Natural killer cell treated with Interleukin-12 subunit alpha and Interleukin-12 subunit beta and Interleukin-15 and Interleukin-18, amount 100 ng/mL, for 72 hours (primary cell): ENCODE measurements around the gene ROR1. TPM values are rescaled to one million over a fixed set of nuclear protein-coding genes. Genes with fewer than 3 reads are reported as not detected.

Experiments used
- ATAC-seq, 2 donors: fragments of 150-1000 bp; cut with Tn5 transposase in 1 of 2; sonication (Bioruptor Pico), chemical (Tn5 transposase) in 1 of 2; 2 replicates each; pipeline ENCODE4 v1.10.0; 2021
- DNase-seq: peaks from one replicate; pipeline ENCODE4 v3.0.0; 2022; ENCODE audit warnings: low spot score
- H3K27ac Mint-ChIP-seq, 2 donors: 1 replicate in 1 of 2; 2 replicates in 1 of 2; pipeline ENCODE4 v1.8.0; 2022; ENCODE audit warnings: mixed read lengths in 2 of 2, mild to moderate bottlenecking in 1 of 2, moderate library complexity in 1 of 2
- H3K27me3 Mint-ChIP-seq, 2 donors: 1 replicate in 1 of 2; 2 replicates in 1 of 2; pipeline ENCODE4 v1.8.0; 2022; ENCODE audit warnings: mixed read lengths in 2 of 2
- H3K36me3 Mint-ChIP-seq: one replicate; pipeline ENCODE4 v1.8.0; 2022; ENCODE audit warnings: mixed read lengths
- H3K4me1 Mint-ChIP-seq, 2 donors: 1 replicate in 1 of 2; 2 replicates in 1 of 2; pipeline ENCODE4 v1.8.0; 2022; ENCODE audit warnings: low read depth in 2 of 2, mixed read lengths in 2 of 2, mild to moderate bottlenecking in 1 of 2
- H3K4me3 Mint-ChIP-seq: one replicate; pipeline ENCODE4 v1.8.0; 2022; ENCODE audit warnings: mixed read lengths
- H3K9me3 Mint-ChIP-seq: 2 replicates; pipeline ENCODE4 v1.8.0; 2022; ENCODE audit warnings: mixed read lengths
- total RNA-seq, 2 donors: library from RNA; stranded (reverse); gene quantifications; one replicate each; pipeline ENCODE4 v1.2.3, GENCODE V29; 2022

ROR1 gene
- total RNA-seq, 2 donors from 2014 or later, result 0.38 TPM; not detected in 1

- Mint-ChIP-seq H3K27ac (no peak overlapping the region), H3K27me3 (peaks cover 7 to 20% of the 10 kb centered on the region in 2 donors), H3K4me1 (no peaks in the 10 kb centered on the region), H3K36me3 (no peaks in the 10 kb centered on the region), H3K9me3 (no peaks in the 10 kb centered on the region), H3K4me3 (no peak overlapping the region)
- ATAC-seq (no peak), DNase-seq (no peak)
Observed at GRCh38 chr1:64010316-64010715, 236.5 kb downstream of the ROR1 start.

GRCh38 chr1:64013395-64013794 is 239.6 kb downstream of the ROR1 start:
- ATAC-seq (no peak), DNase-seq (no peak)
- H3K36me3 Mint-ChIP-seq, result no peaks in the 10 kb centered on the region
- peaks cover 7 to 18% of the 10 kb centered on the region in 2 donors for H3K27me3 Mint-ChIP-seq
- no peak overlapping the region for H3K27ac Mint-ChIP-seq
- H3K4me1 Mint-ChIP-seq, result no peaks in the 10 kb centered on the region
- no peak overlapping the region for H3K4me3 Mint-ChIP-seq
- no peaks in the 10 kb centered on the region for H3K9me3 Mint-ChIP-seq

DNA sequence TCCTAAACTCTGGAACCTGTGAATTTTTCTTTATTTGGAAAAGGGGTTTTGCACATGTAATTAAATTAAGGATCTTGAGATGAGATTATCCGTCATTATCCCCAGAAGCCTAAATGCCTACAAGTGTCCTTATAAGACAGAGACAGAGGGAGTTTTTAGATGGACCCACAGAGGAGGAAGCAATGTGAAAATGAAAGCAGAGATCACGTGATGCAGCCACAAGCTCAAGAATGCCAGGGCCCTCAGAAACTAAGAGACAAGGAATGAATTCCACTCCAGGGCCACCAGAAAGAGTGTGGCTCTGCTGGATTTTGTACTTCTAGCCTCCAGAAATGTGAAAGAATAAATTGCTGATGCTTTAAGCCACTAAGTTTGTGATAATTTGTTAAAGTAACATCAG is 246.0 kb downstream of the ROR1 start:
- Mint-ChIP-seq H3K4me1 (peaks cover 4 to 6% of the 10 kb centered on the region in 2 donors), H3K27ac (no peak overlapping the region), H3K27me3 (no peaks in the 10 kb centered on the region), H3K9me3 (no peaks in the 10 kb centered on the region), H3K4me3 (no peak overlapping the region), H3K36me3 (no peaks in the 10 kb centered on the region)
- ATAC-seq, result no peak
- DNase-seq, result no peak

DNA sequence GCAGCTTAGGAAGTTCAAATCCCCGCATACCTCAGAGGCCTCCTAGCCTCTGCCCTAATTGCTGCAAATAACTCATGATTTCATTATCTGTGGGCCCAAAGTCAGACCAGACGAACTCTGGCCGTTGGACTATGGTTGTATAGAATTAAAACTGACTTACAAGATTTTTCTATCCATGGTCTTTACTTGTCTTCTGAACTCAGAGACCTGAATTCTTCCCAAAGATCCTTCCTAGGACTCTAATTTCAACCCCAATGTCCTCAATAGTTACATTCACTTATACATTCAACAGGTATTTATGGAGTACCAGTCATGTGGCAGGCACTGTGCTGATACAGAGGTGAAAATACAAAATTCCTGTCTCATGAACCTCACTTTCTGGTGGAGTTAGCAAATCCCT is 247.2 kb downstream of the ROR1 start:
- H3K4me3 Mint-ChIP-seq, result no peak overlapping the region
- H3K36me3 Mint-ChIP-seq, result no peaks in the 10 kb centered on the region
- ATAC-seq (no peak), DNase-seq (no peak)
- H3K27ac Mint-ChIP-seq, result no peak overlapping the region
- no peaks in the 10 kb centered on the region for H3K27me3 Mint-ChIP-seq
- H3K9me3 Mint-ChIP-seq, result no peaks in the 10 kb centered on the region
- peaks cover 4 to 6% of the 10 kb centered on the region in 2 donors for H3K4me1 Mint-ChIP-seq

DNA sequence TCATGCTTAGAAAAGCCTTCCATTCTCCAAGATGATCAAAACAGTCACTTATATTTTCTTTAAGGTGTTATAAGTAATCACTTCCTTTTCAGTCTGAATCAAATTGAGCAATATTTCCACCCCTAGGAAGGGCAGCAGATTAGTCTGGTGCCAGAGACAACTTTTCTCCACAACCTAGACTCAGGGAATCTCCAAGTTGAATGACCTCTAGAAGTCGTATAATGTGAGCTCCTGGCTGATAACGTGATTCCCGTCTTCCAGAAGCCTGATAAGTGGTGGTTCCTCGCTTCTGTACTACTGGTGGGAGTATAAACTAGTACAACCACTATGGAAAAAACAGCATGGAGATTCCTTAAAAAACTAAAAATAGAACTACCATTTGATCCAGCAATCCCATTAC is 251.2 kb downstream of the ROR1 start:
- Mint-ChIP-seq H3K36me3 (no peaks in the 10 kb centered on the region), H3K27me3 (peaks cover 4 to 5% of the 10 kb centered on the region in 2 donors), H3K4me1 (no peaks in the 10 kb centered on the region), H3K27ac (no peak overlapping the region), H3K9me3 (no peaks in the 10 kb centered on the region), H3K4me3 (no peak overlapping the region)
- no peak for ATAC-seq
- no peak for DNase-seq

GRCh38 chr1:64029037-64029436 is 255.2 kb downstream of the ROR1 start:
- Mint-ChIP-seq H3K9me3 (no peaks in the 10 kb centered on the region), H3K4me1 (no peaks in the 10 kb centered on the region), H3K36me3 (no peaks in the 10 kb centered on the region), H3K27me3 (peaks cover 5 to 8% of the 10 kb centered on the region in 2 donors), H3K4me3 (no peak overlapping the region), H3K27ac (no peak overlapping the region)
- ATAC-seq (no peak), DNase-seq (no peak)

GRCh38 chr1:64030411-64030810 is 256.6 kb downstream of the ROR1 start:
- H3K27me3 Mint-ChIP-seq, result peaks cover 11 to 18% of the 10 kb centered on the region in 2 donors
- ATAC-seq (no peak), DNase-seq (no peak)
- no peak overlapping the region for H3K27ac Mint-ChIP-seq
- H3K9me3 Mint-ChIP-seq, result no peaks in the 10 kb centered on the region
- H3K4me3 Mint-ChIP-seq, result no peak overlapping the region
- H3K36me3 Mint-ChIP-seq, result no peaks in the 10 kb centered on the region
- no peaks in the 10 kb centered on the region for H3K4me1 Mint-ChIP-seq

- Mint-ChIP-seq H3K27me3 (peaks cover 12 to 23% of the 10 kb centered on the region in 2 donors), H3K27ac (no peak overlapping the region), H3K4me1 (no peaks in the 10 kb centered on the region), H3K36me3 (no peaks in the 10 kb centered on the region), H3K9me3 (no peaks in the 10 kb centered on the region), H3K4me3 (no peak overlapping the region)
- no peak for ATAC-seq
- no peak for DNase-seq
Observed at GRCh38 chr1:64031236-64031635, 257.4 kb downstream of the ROR1 start.

GRCh38 chr1:64033667-64034220 is 259.9 kb downstream of the ROR1 start:
- peaks cover 14 to 40% of the 10 kb centered on the region in 2 donors for H3K27me3 Mint-ChIP-seq
- no peaks in the 10 kb centered on the region for H3K4me1 Mint-ChIP-seq
- H3K9me3 Mint-ChIP-seq, result no peaks in the 10 kb centered on the region
- H3K27ac Mint-ChIP-seq, result no peak overlapping the region
- DNase-seq (no peak), ATAC-seq (no peak)
- no peak overlapping the region for H3K4me3 Mint-ChIP-seq
- H3K36me3 Mint-ChIP-seq, result no peaks in the 10 kb centered on the region

- Mint-ChIP-seq H3K27ac (no peak overlapping the region), H3K9me3 (no peaks in the 10 kb centered on the region), H3K4me1 (no peaks in the 10 kb centered on the region), H3K4me3 (no peak overlapping the region), H3K36me3 (no peaks in the 10 kb centered on the region), H3K27me3 (peaks cover 9 to 35% of the 10 kb centered on the region in 2 donors)
- DNase-seq (no peak), ATAC-seq (no peak)
Observed at GRCh38 chr1:64036549-64036948, 262.7 kb downstream of the ROR1 start.

GRCh38 chr1:64038119-64038518 is 264.3 kb downstream of the ROR1 start:
- Mint-ChIP-seq H3K27me3 (peaks cover 9 to 35% of the 10 kb centered on the region in 2 donors), H3K4me1 (no peaks in the 10 kb centered on the region), H3K4me3 (no peak overlapping the region), H3K9me3 (no peaks in the 10 kb centered on the region), H3K36me3 (no peaks in the 10 kb centered on the region), H3K27ac (no peak overlapping the region)
- ATAC-seq (no peak), DNase-seq (no peak)

DNA sequence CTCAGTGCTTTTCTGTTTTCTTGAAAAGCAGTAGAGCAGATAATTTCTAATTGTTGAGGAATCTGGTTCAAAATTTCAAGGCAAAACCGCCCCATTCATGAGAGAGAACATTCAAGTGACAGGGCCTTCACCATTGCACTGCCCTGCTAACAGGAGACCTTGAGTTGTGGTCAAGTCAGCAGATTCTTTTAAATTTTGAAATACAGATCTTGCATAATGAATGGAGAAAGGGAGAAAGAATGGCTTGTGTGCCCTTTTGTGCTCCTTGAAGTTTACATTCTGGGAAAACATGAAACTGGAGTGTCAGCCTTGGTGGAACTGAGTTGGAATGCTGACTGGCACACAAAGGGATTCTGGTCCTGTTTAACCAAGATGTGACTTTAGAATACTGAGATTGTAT is 265.1 kb downstream of the ROR1 start:
- no peaks in the 10 kb centered on the region for H3K4me1 Mint-ChIP-seq
- no peaks in the 10 kb centered on the region for H3K9me3 Mint-ChIP-seq
- no peak overlapping the region for H3K4me3 Mint-ChIP-seq
- peaks cover 9 to 42% of the 10 kb centered on the region in 2 donors for H3K27me3 Mint-ChIP-seq
- no peaks in the 10 kb centered on the region for H3K36me3 Mint-ChIP-seq
- ATAC-seq, result no peak
- no peak overlapping the region for H3K27ac Mint-ChIP-seq
- DNase-seq, result no peak

GRCh38 chr1:64039390-64039926 is 265.6 kb downstream of the ROR1 start:
- H3K27ac Mint-ChIP-seq, result no peak overlapping the region
- no peak overlapping the region for H3K4me3 Mint-ChIP-seq
- DNase-seq (no peak), ATAC-seq (no peak)
- peaks cover 9 to 39% of the 10 kb centered on the region in 2 donors for H3K27me3 Mint-ChIP-seq
- no peaks in the 10 kb centered on the region for H3K9me3 Mint-ChIP-seq
- H3K4me1 Mint-ChIP-seq, result no peaks in the 10 kb centered on the region
- H3K36me3 Mint-ChIP-seq, result no peaks in the 10 kb centered on the region

DNA sequence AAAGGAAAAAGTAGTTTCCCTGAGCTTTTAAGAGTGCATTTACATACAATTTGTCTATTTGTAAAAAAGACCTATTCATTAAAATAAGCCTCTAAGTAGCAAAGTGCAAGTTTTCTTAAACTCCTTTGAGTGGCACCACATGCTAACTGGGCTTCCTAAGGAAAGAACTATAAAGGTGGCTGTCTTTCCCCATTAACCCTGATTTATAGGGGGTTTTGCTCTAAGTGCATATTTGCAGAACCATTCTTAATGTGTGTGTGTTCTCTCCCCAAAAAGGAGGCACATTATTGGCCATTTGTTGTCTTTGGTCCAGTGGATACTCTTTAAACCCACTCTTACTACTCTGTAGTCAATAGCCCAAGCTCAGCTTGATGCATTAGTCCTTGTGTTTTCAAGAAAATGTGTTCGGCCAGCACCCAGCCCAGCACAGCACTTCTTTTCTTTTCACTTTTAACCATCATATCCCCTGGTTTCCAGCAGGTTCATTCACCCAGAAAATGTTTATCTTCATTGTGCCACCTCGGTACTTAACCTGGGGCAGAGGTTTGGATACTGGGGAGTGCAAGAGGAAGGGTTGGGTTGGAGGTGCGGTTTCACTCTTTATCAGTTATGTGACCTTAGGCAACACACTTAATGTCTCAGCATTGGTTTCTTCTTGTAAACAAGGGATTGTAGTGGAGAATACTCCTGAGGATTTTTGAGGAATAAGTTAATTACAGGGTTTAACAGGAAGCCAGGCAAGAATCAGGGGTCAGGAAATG is 267.7 kb downstream of the ROR1 start:
- no peaks in the 10 kb centered on the region for H3K36me3 Mint-ChIP-seq
- H3K9me3 Mint-ChIP-seq, result no peaks in the 10 kb centered on the region
- H3K27ac Mint-ChIP-seq, result no peak overlapping the region
- H3K27me3 Mint-ChIP-seq, result peaks cover 5 to 22% of the 10 kb centered on the region in 2 donors
- no peaks in the 10 kb centered on the region for H3K4me1 Mint-ChIP-seq
- no peak for DNase-seq
- no peak overlapping the region for H3K4me3 Mint-ChIP-seq
- no peak for ATAC-seq
